HFFc6 (cell line): ENCODE data around the gene PRF1. TPM values are rescaled to one million over a fixed set of nuclear protein-coding genes. Genes with fewer than 3 reads are reported as not detected.
"Not testable (repeated sequence)": the region's sequence is repeated elsewhere in the genome, so short reads cannot be mapped to it uniquely, and the experiment has no call there.

Experiments
- DNase-seq: peaks from one replicate; pipeline ENCODE4 v3.0.0-alpha.2; 2018
- H3K27ac Mint-ChIP-seq: 2 replicates; pipeline ENCODE4 v1.8.0; 2020; ENCODE audit warnings: mild to moderate bottlenecking, mixed read lengths
- H3K27me3 Mint-ChIP-seq: 2 replicates; pipeline ENCODE4 v1.8.0; 2021; ENCODE audit warnings: mild to moderate bottlenecking, moderate library complexity, mixed read lengths; ENCODE audit not compliant: insufficient read depth
- H3K36me3 Mint-ChIP-seq: 2 replicates; pipeline ENCODE4 v1.8.0; 2021; ENCODE audit warnings: low read depth, mixed read lengths
- H3K4me1 Mint-ChIP-seq: 2 replicates; pipeline ENCODE4 v1.8.0; 2020; ENCODE audit warnings: low read depth, mixed read lengths
- H3K4me3 Mint-ChIP-seq: 2 replicates; pipeline ENCODE4 v1.8.0; 2020; ENCODE audit warnings: mild to moderate bottlenecking, moderate library complexity, mixed read lengths
- H3K9me3 Mint-ChIP-seq: 2 replicates; pipeline ENCODE4 v1.8.0; 2020; ENCODE audit warnings: mild to moderate bottlenecking, mixed read lengths
- CTCF ChIP-seq: fragments of 200-600 bp; sonication (generic); IDR thresholded peaks from 2 replicates; pipeline ENCODE4 v1.5.0; 2021; ENCODE audit warnings: antibody characterized with exemption, mild to moderate bottlenecking
- total RNA-seq, 6 experiments: library from RNA; stranded (reverse); fragmentation: NEBNext Ultra II Directional; extraction: Animal tissue kit (Norgen Biotek cat#: 25700); gene quantifications; 2 replicates in 1 of 6; 3 replicates in 5 of 6; pipeline ENCODE4 v1.2.3, GENCODE V29; 2021

Gene PRF1
- total RNA-seq, 6 experiments from 2014 or later: not detected

GRCh38 chr10:70582793-70583668, 19.5 kb downstream of the PRF1 start:
- Mint-ChIP-seq H3K4me1 (peaks cover 8% of the 10 kb centered on the region), H3K36me3 (no peaks in the 10 kb centered on the region), H3K27ac (no peak overlapping the region), H3K27me3 (peaks cover 29% of the 10 kb centered on the region), H3K9me3 (no peaks in the 10 kb centered on the region), H3K4me3 (no peak overlapping the region)
- DNase-seq: no peak
- no peak for TF ChIP-seq CTCF

- H3K4me1 Mint-ChIP-seq: peaks cover 17% of the 10 kb centered on the region
- H3K9me3 Mint-ChIP-seq, H3K4me3 Mint-ChIP-seq, H3K36me3 Mint-ChIP-seq, H3K27ac Mint-ChIP-seq, DNase-seq: not testable (repeated sequence)
- peaks cover 23% of the 10 kb centered on the region for H3K27me3 Mint-ChIP-seq
Measured at GRCh38 chr10:70581176-70581575, 21.4 kb downstream of the PRF1 start.

GRCh38 chr10:70579234-70580002, 23.1 kb downstream of the PRF1 start:
- Mint-ChIP-seq H3K9me3 (no peaks in the 10 kb centered on the region), H3K27me3 (peaks cover 14% of the 10 kb centered on the region), H3K36me3 (no peaks in the 10 kb centered on the region), H3K27ac (no peak overlapping the region), H3K4me3 (no peak overlapping the region), H3K4me1 (peaks cover 24% of the 10 kb centered on the region)
- DNase-seq: no peak
- TF ChIP-seq CTCF: no peak

- Mint-ChIP-seq H3K36me3 (no peaks in the 10 kb centered on the region), H3K27ac (no peak overlapping the region), H3K4me3 (no peak overlapping the region), H3K4me1 (peaks cover 24% of the 10 kb centered on the region), H3K9me3 (no peaks in the 10 kb centered on the region), H3K27me3 (peaks cover 12% of the 10 kb centered on the region)
- DNase-seq: no peak
- no peak for TF ChIP-seq CTCF
Measured at GRCh38 chr10:70578371-70578947, 24.1 kb downstream of the PRF1 start.

GRCh38 chr10:70576803-70577517, 25.6 kb downstream of the PRF1 start:
- no peak for TF ChIP-seq CTCF
- H3K27ac Mint-ChIP-seq: no peak overlapping the region
- no peaks in the 10 kb centered on the region for H3K9me3 Mint-ChIP-seq
- H3K36me3 Mint-ChIP-seq: no peaks in the 10 kb centered on the region
- H3K4me1 Mint-ChIP-seq: peaks cover 24% of the 10 kb centered on the region
- H3K4me3 Mint-ChIP-seq: no peak overlapping the region
- DNase-seq: no peak
- peaks cover 11% of the 10 kb centered on the region for H3K27me3 Mint-ChIP-seq
